HG03025 (cell line): ENCODE data around the gene HDGF.
A peak's percentile ranks its signal among the peaks of the same experiment; 100 is the strongest.
"Not testable (repeated sequence)": the region's sequence is repeated elsewhere in the genome, so short reads cannot be mapped to it uniquely, and the experiment has no call there.

ENCODE experiments used
- ATAC-seq: cut with Tn5 transposase; IDR thresholded peaks from one replicate; pipeline ENCODE4 v1.9.1; 2021; ENCODE audit warnings: mild to moderate bottlenecking, moderate library complexity; ENCODE audit not compliant: unreplicated experiment, low FRiP score

HDGF gene

DNA sequence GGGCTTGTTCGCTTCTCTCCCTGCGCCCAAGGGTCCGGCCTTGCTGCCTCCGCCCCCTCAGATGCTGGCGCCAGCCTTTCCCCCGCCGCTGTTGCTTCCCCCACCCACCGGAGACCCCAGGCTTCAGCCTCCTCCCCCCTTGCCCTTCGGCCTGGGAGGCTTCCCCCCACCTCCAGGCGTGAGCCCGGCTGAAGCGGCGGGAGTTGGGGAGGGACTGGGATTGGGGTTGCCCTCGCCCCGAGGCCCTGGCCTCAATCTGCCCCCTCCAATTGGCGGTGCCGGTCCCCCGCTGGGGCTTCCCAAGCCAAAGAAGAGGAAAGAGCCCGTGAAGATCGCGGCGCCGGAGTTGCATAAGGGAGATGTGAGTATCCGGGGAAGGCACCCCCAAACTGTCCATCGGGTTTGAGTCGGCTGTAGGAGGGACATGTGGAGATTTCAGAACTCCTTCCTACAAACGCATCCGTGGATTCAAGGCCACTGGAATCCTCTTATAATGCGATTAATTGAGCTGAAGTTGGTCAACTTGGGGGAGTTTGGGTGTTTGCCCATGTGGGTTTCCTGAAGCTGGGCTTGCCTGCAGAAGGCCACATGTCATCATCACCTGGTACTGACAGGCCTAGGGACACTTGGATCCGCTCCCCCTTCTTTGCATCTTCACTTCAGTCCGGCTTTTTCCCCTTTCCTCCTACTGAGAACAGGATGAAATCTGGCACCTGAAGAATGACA lies 16.6 kb upstream of the HDGF start:
- ATAC-seq, result peak; percentile 3

DNA sequence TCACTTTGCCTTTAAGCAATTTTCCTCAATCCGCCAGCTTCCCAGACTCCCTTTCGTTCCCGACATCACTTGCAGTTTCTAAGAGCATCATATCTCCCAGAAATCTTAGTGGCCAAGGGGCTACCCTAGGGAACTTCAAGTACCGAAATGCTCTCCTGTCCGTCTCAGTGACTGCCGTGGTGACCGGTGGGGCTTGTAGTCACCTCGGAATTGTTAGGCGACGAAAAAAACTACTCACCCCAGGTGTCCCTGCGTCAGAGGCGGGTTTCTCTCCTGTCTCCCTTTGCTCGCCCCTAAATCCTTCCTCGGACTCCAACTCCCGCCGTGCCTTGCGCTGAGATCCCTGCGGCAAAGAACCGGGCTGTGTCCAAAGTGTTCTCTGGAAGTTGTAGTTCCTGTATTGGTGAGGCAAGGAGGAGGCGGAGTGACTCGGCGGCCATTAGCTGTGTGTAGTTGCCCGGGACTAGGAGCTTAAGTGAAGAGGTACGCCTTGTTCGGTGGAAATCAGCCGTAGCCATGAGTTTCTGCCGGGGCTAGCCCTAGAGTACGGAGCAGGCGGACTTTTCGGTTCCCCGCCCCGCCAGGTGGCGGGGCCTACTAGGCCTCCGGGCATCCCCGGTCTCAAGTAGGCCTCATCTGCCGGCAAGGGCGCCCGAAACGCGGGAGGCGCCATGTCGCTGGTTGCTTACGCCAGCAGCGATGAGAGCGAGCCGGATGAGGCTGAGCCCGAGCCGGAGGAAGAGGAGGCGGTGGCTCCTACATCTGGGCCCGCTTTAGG lies 15.8 kb upstream of the HDGF start, which contains the start of gene PRCC:
Gene PRCC, plus strand, starts transcription at position 435 of the 778 bp plus-strand sequence. Its CDS starts 237 bp downstream, at position 672.
- ATAC-seq, result peak; percentile 92

DNA sequence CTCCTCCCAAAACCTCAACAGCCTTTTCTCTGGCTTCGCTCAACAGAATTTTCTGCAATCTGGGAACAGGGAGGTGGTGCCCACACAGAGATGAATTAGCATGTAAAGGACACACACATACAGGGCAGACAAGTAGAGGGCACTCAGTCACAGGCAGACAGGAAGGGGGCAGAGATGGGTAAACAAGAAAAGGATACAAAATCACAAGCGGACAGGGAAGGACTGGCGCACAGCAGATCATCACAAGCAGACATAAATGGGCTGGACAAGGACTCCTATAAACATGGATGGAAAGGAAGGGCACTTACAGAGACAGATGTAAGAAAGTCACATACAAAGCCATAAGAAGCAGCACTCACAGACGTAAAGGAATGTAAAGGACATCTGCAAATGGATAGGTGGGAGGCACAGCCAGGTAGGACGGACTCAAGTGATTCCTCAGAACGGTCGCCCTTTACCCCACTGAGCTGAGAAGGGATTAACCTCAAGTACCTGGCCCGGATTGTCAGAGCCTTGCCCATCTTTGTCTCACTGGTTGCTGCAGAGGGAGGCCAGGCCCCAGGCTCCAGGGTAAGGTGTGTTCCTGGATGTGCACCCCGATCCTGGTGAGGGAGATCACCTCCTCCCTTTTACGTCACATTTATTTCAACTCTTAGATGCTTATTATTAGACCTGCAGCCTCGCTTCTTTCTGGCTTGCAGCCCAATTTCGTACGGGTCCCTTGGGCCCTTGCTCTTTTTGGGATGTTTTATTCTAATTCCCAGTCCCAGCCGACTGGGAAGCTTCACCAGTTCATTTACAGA lies 15.0 kb upstream of the HDGF start:
- no peak for ATAC-seq

DNA sequence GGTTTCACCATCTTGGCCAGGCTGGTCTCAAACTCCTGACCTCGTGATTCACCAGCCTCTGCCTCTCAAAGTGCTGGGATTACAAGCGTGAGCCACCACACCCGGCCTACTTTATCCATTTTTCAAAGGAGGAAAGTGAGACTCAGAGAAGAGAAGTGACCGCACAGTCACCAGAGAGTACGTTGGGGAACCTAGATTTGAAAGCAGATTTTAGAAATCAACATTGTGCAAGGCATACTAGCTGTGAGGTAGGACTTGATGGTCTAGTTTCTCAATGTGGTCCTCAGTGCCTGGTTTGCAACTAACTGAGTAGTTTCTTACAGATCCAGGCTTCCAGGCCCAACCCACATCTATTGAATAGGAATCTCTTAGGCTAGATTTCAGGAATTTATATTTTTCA lies 14.2 kb upstream of the HDGF start:
- ATAC-seq, result no peak

DNA sequence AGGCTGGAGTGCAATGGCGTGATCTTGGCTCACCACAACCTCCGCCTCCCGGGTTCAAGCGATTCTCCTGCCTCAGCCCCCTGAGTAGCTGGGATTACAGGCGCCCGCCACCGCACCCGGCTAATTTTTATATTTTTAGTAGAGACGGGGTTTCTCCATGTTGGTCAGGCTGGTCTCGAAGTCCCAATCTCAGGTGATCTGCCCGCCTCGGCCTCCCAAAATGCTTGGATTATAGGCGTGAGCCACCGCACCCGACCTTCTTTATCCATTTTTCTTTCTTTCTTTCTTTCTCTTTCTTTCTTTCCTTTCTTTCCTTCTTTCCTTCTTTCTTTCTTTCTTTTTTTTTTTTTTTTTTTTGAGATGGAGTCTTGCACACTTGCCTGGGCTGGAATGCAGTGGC lies 13.7 kb upstream of the HDGF start:
- not testable (repeated sequence) for ATAC-seq

DNA sequence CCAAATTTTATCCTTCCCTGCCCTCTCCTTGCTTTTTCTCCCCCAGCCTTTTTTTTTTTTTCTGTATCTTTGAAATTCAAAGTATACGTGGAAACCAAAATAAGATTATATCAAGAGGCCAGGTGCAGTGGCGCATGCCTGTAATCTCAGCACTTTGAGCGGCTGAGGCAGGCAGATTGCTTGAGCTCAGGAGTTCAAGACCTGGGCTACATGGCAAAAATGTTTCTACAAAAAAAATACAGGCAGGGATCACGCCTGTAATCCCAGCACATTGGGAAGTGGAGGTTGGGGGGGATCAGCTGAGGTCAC lies 9.3 kb upstream of the HDGF start:
- ATAC-seq, result no peak

DNA sequence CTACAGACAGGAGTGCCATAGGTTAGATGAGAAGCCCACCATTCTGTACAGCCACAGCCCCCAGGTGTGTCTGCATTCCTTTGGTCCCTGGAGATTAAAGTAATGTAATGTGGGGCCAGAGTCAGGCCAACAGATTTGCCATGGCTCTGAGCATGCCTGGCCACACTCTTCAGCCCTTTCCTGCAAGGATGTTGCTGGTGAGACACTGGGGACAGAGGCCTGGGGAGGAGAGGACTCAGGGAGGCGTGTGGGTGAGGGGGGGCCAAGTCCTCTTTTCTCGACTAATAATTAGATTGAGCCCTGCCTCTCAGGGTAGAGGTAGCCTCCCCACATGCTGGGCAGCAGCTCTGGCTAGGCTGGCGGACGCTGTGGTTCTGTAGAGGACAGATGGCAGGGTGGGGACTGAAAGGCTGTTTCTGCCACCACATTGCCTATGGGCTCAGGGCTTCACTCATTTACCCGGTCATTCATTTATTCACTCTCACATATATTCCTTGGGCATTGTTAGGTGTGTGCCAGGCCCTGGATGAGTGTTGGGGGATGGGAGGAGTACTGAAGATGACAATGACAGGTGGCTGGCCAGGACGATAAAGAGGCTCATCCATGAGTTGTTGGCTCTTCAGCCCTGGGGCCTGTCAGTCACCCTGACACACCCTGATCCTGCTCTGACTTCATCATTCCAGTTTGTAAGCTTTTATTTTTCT lies 8.8 kb upstream of the HDGF start:
- no peak for ATAC-seq

DNA sequence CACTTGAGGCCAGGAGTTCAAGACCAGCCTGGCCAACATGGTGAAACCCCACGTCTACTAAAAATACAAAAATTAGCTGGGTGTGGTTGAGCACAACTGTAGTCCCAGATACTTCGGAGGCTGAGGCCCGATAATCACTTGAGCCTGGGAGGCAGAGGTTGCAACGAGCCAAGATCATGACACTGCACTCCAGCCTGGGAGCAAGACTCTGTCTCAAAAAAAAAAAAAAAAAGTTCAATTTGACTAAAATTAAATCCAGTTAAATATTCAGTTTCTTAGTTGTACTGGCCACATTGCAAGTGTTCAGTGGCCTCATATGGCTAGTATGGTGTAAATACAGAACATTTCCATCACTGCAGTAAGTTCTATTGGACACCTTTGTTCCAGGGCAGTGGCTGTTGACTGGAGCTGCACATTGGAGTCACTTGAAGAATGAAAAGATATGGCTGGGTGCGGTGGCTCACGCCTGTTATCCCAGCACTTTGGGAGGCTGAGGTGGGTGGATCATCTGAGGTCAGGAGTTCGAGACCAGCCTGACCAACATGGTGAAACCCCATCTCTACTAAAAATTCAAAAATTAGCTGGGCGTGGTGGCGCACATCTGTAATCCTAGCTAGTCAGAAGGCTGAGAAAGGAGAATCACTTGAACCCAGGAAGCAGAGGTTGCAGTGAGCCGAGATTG lies 6.2 kb upstream of the HDGF start:
- ATAC-seq, result not testable (repeated sequence)

DNA sequence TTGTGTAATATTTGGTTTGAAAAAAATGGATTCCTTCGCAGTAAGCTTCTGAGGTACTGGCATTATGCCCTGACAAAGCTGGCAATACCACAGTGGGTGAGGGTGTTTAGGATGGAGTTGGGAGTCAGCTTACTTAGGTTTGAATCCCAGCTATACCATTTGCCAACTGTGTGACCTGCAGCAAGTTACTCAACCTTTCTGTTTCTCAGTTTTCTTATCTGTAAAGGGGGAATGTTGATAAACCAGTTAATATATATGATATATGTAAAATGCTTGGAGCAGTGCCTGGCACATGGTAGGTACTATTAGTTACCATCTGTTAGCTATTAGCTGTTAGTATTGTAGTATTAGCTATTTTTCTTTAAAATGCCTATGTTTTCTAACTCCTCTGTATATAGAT lies 4.9 kb upstream of the HDGF start:
- no peak for ATAC-seq

DNA sequence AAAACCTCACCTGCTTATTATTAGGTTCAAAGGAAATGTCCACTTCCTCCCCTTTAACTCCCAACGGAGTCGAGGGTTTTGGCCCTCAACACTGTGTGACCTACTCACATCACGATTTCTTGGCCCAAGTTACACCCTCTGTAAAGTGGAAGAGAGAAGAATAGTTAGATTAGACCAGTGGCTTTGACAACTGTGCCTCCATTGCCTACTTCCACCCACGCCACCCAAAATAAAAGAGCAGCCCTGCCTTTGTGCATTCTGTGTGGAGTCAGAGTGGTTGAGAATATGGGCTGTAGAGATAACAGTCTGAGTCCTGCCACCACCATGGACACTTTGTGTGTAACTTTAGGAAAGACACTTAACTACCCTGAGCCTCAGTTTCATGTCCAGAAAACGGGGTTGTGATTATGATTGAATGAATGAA lies 4.1 kb upstream of the HDGF start:
- ATAC-seq, result no peak

DNA sequence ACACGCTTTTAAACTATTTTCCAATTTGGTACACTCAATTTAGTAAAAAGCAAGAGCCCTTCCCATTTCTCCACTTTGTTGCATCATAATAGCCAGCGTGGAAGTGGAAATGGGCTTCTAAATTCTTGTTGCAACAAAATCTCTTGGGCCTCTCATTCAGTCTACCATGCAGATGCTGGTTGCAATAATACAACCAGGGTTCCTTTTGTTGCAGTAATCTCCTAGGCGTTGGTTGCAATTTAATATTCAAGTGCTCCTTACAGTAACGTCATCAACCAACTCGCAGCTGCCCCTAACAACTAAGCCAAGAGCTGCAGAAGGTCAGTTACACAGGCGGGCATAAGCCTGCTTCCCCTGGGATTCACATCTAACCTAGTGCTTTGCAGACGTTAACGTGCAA lies 2.7 kb upstream of the HDGF start:
- no peak for ATAC-seq

DNA sequence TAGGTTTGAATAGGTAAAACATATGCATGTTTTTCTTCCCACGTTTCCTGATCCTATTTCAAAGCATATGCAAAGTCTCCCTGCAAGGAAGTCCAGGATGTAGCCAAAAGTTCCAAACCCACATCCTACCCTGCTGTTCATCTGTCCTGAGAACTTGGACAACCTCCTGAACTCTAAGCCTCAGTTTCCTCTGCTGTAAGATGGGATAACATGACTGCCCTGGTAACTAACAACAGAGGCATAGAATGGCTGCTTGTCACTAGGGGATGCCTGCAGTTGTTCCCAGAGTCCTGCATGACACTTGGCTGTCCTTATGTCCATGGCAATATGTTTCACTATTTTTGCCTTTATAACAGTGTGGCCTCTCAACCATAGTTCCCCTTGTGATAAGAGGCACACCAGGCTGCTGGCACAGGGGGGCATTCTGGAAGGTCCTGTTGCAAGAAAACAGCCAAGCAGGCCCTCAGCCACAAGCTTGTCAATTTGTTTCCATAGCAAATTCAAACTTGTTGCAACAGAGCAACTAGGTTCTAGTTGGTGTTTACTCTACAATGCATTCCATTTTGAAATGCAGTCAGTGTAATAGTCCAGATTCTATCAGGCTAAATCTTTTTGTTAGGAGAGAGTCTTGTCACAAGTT lies 1.5 kb upstream of the HDGF start:
- ATAC-seq, result no peak

DNA sequence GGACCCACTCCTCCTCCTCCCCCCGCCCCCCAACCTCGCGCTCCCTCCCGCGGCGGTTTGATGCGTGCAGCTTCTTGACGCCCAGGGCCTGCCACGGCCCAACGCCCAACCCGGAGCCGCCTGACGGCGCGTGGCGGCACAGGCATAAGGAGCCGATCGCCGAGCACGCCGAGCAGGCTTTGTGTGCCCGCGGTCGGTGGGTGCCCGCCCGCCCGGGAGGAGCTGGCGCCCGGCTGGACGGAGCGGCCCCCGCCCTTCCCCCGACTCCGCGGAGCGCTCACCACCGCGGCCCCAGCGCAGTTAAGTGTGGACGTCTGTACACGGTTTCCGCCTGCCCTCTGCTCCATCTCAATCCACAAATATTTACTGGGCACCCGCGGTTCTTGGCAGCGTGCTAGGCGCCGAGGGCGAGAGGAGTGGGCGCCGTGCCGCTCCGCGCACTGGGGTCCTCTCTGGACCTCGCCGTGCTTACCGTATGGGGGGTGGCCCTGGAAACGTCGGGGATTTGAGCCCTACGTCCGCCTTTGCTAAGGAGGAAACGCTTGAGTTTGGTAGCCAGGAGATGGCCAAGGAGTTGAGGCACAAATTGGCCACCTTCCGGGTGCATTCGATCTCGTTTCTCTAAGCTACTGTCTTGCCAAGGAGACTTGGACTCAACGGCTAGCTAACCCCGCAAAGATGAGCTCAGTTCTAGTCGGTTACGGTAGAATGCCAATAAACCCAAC lies 444 bp upstream of the HDGF start:
- ATAC-seq, result peak; percentile 47

DNA sequence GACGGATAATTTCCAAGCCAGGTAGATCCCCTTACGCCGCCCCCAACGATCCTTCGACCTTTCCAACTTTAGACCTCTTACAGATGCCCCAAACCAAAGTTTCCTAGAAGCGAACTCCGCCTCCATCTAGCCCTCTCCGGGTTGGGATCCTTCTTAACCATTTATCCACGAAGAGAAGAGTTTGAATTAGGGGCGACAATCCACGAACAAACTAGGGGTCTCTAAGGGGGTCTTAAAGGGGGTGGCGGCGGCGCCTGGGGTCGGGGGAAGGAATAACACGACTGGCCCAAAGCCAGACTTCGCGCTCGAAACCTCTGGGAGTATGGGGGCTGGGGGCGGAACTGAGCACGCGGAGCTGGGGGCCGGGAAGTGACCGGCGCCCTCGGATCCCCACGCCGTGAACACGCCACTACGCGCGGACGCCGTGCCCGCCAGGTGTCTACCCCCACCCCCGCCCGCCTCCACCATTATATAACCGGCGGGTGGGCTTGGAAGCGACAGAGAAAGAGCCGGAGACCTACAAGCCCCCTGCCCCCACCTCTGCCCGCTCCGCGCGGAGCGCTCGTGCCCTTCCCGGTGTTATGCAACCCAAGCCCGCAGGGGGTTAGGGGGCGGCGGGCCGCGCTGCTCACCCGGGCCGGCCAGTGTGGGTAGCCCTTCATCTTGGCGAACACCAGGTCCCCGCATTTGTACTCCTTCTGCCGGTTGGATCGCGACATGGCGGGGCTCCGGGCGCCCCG lies 594 bp downstream of the HDGF start:
- peak; percentile 14 for ATAC-seq

DNA sequence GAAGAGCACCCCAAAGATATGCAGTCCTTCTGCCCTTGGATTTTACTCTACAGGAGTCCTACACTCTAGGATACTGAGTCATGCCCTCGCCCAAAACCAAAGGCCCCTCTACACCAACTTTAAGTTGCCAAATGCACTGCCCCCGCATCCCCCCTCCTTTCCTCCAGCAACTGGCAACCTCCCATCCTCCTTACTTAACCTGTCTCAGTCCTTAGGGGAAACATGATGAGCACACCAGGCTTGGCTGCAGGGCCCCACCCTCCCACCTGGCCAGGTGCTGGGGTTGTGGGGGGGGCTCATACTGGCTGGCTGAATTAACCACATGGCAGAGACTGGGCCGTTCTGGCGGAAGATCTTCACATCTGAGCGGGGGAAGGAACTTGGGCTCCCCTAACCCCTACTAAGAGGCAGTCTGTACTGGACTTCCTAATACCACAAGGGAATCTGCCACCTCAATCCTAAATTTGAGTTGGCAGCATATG lies 1.2 kb downstream of the HDGF start:
- ATAC-seq, result no peak

DNA sequence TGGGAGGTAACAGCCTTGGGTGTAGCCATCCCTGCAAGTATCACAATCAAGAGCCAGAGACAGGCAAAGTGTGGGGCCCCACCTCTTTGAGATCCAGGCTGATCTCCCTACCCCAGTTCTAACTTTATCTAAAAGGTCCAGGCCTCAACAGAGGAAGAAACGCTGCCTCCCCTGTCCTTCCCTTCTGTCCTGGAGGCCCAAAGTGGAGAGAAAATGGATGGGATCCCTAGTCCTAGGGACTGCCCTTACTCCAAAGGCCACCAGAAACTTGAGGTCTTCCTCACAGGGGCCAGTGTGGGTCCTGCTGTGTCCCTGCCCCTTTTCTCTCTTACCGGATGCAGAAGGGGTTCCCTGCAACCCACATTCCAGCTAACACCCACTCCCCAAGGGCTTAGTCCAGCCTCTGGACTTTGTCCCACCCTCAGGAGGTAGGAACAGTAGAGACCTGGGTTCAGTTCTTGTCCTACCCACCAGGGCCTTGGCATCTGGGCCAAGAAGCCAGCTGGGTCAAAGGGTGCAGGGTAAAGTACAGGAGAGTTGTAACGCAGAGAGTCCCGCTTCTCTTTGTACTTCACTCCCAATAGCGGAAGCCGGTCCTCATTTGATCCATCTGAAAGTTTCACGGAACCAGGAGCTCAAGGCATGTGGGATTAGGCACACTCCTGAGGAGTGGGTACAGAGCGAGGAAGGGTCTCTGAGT lies 1.9 kb downstream of the HDGF start:
- no peak for ATAC-seq

DNA sequence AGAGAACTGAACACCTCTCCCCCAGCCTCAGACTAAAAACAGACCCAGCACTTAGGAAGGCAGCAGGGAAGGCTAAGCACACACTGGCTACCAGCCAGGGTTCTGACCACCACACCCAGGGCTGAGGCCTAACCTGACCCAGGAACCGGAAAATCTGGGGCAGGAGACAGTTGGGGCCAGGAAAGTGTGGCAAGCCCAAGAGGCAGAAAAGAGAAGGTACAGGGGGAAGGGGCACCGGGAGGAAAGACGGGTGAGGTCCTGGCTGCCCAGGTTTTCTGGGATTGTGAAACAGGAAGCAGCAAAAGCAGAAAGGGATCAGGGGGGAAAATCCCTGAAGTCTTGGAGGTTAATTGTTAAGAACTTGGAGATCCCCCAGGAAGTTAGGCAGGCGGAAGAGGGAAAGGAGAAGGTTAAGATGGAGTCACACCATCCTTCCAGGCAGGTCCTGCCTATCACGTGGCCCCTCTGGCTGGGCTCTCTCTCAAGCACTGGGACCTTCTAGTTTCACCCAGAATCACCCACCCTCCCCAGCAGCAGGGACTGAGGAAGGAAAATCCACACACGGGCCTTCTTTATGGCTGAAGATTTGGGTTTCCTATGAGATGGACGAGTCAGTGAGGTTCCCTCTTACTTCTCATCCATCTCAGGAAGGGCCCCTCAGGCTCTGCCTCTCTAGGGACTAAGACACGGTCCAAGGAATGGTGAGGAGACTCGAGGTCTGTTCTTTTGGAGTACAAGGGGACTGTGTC lies 2.6 kb downstream of the HDGF start:
- ATAC-seq, result no peak
